ENCODE measurements around the gene ARHGAP45.

DNA sequence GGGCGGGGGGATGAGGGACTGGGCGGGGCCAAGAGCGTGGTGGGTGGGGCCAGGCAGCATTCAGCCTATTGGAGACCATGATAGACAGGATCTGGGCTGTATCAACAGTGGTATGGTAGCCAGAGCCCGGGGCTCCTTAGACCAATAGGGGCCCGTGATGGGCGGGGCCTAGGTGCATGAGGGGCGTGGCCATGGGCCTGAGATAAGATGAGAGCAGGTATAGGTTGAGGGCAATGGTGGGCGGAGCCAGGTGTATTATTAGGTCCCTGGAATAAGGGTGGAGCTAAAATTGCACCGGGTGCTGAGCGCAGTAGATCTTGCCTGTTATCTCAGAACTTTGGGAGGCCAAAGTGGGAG is 21.7 kb upstream of the ARHGAP45 start:
- TF ChIP-seq, protein P1, sequence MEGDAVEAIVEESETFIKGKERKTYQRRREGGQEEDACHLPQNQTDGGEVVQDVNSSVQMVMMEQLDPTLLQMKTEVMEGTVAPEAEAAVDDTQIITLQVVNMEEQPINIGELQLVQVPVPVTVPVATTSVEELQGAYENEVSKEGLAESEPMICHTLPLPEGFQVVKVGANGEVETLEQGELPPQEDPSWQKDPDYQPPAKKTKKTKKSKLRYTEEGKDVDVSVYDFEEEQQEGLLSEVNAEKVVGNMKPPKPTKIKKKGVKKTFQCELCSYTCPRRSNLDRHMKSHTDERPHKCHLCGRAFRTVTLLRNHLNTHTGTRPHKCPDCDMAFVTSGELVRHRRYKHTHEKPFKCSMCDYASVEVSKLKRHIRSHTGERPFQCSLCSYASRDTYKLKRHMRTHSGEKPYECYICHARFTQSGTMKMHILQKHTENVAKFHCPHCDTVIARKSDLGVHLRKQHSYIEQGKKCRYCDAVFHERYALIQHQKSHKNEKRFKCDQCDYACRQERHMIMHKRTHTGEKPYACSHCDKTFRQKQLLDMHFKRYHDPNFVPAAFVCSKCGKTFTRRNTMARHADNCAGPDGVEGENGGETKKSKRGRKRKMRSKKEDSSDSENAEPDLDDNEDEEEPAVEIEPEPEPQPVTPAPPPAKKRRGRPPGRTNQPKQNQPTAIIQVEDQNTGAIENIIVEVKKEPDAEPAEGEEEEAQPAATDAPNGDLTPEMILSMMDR (IDR thresholded peaks at IDR 0.05) = no peak
- no peak for TF ChIP-seq POLR2A (IDR thresholded peaks at IDR 0.05; ENCODE audit: low read depth)
- TF ChIP-seq POLR2AphosphoS5 (IDR thresholded peaks at IDR 0.05) = no peak
- no peak for TF ChIP-seq EP300 (IDR thresholded peaks at IDR 0.05)
